HG03066 (cell line): ENCODE measurements around the gene ACP5.

Experiments
- ATAC-seq: cut with Tn5 transposase; IDR thresholded peaks from one replicate; pipeline ENCODE4 v1.9.1; 2021; ENCODE audit warnings: low read depth; ENCODE audit not compliant: unreplicated experiment

ACP5 gene

DNA sequence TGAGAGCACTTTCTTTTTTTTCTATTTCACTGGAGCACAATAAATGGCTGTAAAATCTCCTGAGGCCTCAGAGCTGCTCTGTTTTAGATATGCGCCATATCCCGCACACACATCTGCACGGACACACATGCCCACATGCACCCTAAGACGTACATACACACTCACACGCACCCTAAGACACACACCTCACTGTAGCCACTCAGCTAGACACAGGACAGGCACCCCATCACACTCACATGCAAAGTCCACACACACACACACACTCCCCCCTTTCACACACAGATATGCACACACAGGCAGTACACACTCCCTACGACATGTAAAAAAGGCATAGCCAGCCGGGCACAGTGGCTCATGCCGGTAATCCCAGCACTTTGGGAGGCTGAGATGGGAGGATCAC is 27.2 kb downstream of the ACP5 start:
- no peak for ATAC-seq

- ATAC-seq: no peak
These were observed 28.0 kb downstream of the ACP5 start for GRCh38 chr19:11549386-11549953.

- ATAC-seq: no peak
These were observed 29.3 kb downstream of the ACP5 start for GRCh38 chr19:11547929-11548700.

- ATAC-seq: no peak
These were observed 36.2 kb downstream of the ACP5 start for GRCh38 chr19:11541238-11541637.

DNA sequence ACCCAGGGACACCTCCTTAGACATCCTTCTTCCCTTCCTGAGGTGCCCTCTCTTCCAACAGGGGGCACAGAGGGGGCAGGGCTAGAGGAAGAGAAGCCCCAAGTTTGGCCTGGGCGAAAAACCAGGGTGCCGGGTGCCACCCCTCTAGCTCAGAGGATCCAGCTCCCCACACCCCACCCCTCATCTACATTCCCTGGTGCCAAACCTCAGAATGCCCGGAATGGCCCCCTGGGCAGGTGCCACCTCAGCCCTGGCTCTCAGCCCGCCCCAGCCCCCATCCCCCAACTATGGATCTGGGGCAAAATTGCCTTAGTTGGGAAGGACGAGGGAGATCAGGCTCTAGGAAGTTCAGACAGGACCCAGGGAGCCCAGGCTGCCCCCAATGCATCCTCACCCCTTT is 36.8 kb downstream of the ACP5 start:
- no peak for ATAC-seq

DNA sequence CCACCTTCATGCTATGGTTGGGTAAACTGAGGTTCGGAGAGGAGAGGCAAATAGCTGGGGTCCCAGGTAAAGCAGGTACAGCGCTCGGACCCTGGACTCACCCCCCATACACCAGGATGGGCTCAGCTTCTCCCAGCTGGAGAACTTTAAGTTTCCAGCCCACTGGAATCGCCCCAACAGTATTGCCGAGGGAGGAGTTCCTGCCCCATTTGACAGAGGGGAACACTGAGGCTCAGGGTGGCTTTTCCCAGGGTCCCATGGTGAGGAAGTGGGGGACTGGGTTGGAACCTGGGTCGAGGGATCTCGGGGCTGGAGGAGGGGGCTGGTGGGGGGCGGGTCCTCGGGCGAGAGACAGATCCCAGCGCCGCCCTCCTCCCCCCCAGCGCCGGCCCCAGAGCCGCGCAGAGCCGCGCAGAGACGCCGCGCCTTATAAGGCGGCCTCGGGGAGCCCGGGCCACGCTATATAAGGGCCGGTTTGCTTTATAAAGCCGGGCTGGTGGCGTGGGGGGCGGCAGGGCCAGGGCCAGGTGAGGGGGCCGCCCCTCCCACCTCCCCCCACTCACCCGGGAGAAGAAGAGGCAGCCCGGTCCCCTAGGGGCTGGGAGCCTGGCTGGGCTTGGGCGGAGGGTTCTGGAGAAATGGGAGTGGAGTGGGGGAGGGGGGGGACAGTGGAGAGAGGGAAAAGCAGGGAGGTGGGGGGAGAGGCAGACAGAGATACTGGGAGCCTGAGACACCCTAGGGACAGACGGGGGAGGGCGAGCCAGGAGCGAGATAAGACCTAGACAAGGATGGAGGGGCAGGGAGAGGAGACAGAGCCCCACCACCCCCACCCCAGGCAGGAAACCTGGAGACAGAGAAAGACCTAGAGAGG is 37.7 kb downstream of the ACP5 start:
- no peak for ATAC-seq

- ATAC-seq: no peak
These were observed 39.0 kb downstream of the ACP5 start, which contains the start of gene CNN1 for GRCh38 chr19:11538232-11539036. Gene CNN1, plus strand, starts transcription at chr19:11538851. Its CDS starts 77 bp downstream, at chr19:11538928.

DNA sequence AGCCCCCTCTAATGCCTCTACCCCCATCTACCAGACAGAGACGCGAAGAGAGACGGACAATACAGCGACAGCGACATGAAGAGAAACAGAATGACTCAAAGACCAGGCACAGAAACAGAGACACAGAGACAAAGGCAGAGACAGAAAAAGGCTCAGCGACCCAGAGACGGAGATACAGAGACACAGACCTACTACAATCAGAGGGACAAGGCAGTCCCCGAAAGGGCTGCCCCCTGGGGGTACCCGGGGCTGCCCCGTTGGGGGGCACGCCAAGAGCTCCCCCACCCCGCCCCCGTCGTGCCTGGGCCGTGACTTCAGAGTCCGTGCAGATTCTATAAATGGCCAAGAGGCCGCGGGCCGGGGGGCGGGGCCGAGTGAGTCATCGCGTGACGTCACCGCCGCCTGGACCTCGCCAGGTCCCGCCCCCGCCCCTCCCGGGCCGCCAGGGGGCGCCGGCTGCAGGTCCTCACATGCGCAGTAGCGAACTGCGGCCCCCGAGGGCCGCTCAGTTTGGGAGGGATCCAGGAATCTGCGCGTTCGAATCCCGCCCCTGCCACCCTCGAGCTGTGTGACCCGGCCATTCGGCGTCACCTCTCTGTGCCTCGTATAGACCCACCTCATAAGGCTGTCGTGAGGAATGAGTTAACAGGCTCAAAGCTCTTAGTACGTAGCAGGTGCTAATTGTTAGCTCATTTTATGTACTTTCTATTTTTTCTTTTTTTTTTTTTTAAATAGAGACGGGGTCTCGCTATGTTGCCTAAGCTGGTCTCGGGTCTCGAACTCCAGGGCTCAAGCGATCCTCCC is 41.5 kb downstream of the ACP5 start:
- ATAC-seq: no peak

GRCh38 chr19:11534948-11535347 is 42.5 kb downstream of the ACP5 start:
- ATAC-seq: no peak

DNA sequence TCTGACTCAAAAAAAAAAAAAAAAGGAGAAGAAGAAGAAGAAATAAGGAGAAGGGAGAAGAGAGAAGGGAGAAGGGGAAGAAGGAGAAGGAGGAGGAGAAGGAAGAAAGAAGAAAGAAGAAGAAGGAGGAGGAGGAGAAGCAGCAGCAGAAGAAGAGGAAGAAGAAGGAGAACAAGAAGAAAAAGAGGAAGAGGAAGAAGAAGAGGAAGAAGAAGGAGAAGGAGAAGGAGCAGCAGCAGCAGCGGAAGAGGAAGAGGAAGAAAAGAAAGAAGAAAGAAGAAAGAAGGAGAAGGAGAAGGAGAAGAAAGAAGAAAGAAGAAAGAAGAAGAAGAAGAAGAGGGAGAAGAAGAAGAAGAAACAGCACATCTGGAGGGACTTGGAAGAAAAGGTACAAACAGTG is 42.9 kb downstream of the ACP5 start:
- ATAC-seq: no peak

- ATAC-seq: no peak
These were observed 47.0 kb downstream of the ACP5 start for GRCh38 chr19:11530432-11530831.

- ATAC-seq: peak; percentile 95
These were observed 48.7 kb downstream of the ACP5 start, which contains the start of gene ECSIT for GRCh38 chr19:11528551-11529341. Gene ECSIT, minus strand, starts transcription at chr19:11529134. Its CDS starts 9,964 bp downstream, at chr19:11519170.
